Activated naive CD8-positive, alpha-beta T cell treated with anti-CD3 and anti-CD28 coated beads, Interleukin-2, amount 50 U/mL, for 24 hours (primary cell): Measurements from ENCODE around the gene NAV3.

Source experiments
- ATAC-seq: fragments of 150-1000 bp; cut with Tn5 transposase; one replicate; pipeline ENCODE4 v1.10.0; 2021
- DNase-seq: peaks from one replicate; pipeline ENCODE4 v3.0.0; 2021
- H3K27ac Mint-ChIP-seq: one replicate; pipeline ENCODE4 v1.8.0; 2021; ENCODE audit warnings: mild to moderate bottlenecking, mixed read lengths
- H3K27me3 Mint-ChIP-seq: one replicate; pipeline ENCODE4 v1.8.0; 2021; ENCODE audit warnings: mixed read lengths
- H3K36me3 Mint-ChIP-seq: one replicate; pipeline ENCODE4 v1.8.0; 2021; ENCODE audit warnings: low read depth, mixed read lengths
- H3K4me1 Mint-ChIP-seq: one replicate; pipeline ENCODE4 v1.8.0; 2021; ENCODE audit warnings: mixed read lengths
- H3K4me3 Mint-ChIP-seq: one replicate; pipeline ENCODE4 v1.8.0; 2021; ENCODE audit warnings: mild to moderate bottlenecking, moderate library complexity, mixed read lengths
- H3K9me3 Mint-ChIP-seq: one replicate; pipeline ENCODE4 v1.8.0; 2021; ENCODE audit warnings: mixed read lengths

NAV3 gene

DNA sequence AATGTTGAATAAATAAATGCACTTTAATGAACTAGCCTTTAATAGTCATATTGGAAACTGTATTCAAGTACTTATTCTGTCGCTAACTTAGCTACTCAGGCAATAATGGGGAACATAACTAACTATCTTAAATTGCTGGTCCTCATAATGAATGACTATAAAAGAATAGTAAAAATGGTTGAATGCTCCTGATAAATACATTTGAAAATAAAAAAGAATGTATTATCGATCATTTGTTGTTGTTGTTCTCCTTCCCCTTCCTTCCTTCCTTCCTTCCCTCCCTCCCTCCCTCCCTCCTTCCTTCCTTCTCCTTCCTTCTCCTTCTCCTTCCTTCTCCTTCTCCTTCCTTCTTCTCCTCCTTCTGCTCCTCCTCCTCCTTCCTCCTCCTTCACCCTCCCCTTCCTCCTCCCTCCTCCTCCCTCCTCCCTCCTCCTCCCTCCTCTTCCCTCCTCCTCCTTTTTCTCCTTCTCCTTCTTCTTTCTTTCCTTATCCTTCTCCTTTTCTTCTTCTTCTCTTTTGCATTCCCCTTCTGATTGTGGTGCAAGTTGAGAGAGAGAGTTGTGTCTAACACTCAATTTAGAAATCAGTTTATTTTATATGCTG, 133.0 kb downstream of the NAV3 start:
- Mint-ChIP-seq H3K36me3 (no peaks in the 10 kb centered on the region), H3K27ac (no peak overlapping the region)
- DNase-seq: no peak

DNA sequence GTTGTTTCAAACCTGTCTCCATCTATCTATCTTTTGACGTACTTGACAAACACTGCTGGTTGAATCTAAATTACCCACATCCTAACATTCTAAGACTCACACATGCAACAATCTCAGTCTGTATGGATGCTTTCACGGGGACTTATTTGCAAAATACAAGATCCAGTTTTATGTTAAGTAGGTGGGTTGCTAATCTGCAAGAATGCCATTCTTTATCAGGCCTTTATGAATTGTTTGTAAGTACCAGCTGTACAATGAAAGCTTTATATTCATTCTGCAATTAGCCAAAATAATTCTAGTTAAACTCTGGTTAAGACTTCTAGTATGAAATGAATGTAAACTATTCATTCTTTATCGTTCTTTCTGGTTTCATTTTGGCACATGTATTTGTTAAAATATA, 135.1 kb downstream of the NAV3 start:
- no peaks in the 10 kb centered on the region for H3K4me1 Mint-ChIP-seq
- ATAC-seq (no peak), DNase-seq (no peak)
- H3K4me3 Mint-ChIP-seq: no peak overlapping the region
- no peaks in the 10 kb centered on the region for H3K27me3 Mint-ChIP-seq
- no peak overlapping the region for H3K27ac Mint-ChIP-seq
- no peaks in the 10 kb centered on the region for H3K36me3 Mint-ChIP-seq
- peaks cover 7% of the 10 kb centered on the region for H3K9me3 Mint-ChIP-seq

More for the DNA sequence above, 133.0 kb downstream of the NAV3 start:
- H3K9me3 Mint-ChIP-seq: peaks cover 7% of the 10 kb centered on the region
- H3K4me1 Mint-ChIP-seq: no peaks in the 10 kb centered on the region
- no peak overlapping the region for H3K4me3 Mint-ChIP-seq
- H3K27me3 Mint-ChIP-seq: no peaks in the 10 kb centered on the region
- ATAC-seq: no peak

DNA sequence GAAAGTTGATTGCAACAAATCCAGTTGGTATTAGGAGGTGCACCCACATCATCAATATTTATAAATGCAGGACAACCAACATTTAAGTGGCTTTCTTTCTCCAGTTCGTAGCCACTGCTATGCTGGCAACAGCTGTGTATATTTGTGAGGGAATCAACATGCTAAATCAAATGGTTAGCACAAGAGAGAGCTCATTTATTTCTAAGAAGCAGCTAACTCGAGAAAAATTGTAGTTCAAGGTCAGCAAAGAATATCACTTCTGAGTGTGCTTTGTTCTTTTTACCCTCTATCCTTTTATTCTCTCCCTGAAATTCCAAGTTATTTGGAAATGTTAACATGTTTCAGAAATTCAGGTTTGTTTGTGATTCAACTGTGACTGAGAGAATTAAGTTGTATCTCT, 137.3 kb downstream of the NAV3 start:
- no peak overlapping the region for H3K4me3 Mint-ChIP-seq
- H3K4me1 Mint-ChIP-seq: no peaks in the 10 kb centered on the region

DNA sequence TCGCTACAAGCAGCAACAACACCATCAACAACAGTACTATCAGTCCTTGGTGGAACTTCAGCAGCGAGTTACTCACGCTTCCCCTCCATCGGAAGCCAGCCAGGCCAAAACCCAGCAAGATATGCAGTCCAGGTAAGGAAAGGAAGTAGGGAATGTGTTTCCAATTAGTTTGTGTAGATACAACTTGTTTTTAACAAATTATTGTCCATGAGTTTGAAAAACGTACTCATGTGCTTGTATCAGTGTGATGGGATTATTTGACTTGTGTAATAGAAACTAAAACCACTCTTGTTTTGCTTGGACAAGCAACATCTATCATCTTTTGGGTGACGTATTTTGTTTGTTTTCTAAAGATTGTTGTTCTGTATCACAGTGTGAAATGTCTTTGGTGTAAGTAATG, 137.9 kb downstream of the NAV3 start:
- Mint-ChIP-seq H3K36me3 (no peaks in the 10 kb centered on the region), H3K9me3 (no peaks in the 10 kb centered on the region), H3K27ac (no peak overlapping the region), H3K4me3 (no peak overlapping the region), H3K27me3 (no peaks in the 10 kb centered on the region), H3K4me1 (no peaks in the 10 kb centered on the region)
- ATAC-seq (no peak), DNase-seq (no peak)

More for the DNA sequence above, 137.3 kb downstream of the NAV3 start:
- ATAC-seq (no peak), DNase-seq (no peak)
- H3K9me3 Mint-ChIP-seq: no peaks in the 10 kb centered on the region
- no peak overlapping the region for H3K27ac Mint-ChIP-seq
- no peaks in the 10 kb centered on the region for H3K27me3 Mint-ChIP-seq
- H3K36me3 Mint-ChIP-seq: no peaks in the 10 kb centered on the region

DNA sequence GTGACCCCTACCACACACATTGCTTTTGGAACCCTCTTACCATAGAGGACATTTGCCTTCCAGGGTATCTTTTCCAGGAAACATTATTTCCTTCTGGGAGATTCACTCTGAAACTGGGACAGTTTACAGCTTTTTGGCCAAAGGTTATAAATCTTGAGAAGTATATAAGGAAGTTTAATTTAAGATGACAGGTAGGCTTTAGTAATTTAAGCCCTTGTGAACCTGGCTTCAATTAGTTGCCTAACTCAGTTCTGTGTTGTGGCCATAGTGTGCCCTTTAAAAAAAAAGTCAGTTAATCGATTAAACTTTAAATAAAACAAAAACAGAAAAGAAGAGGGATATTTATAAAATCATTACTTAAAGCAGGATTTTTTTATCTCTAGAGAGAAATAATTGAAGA, 142.9 kb downstream of the NAV3 start:
- ATAC-seq: no peak
- Mint-ChIP-seq H3K36me3 (no peaks in the 10 kb centered on the region), H3K27ac (no peak overlapping the region), H3K4me3 (no peak overlapping the region), H3K4me1 (no peaks in the 10 kb centered on the region), H3K9me3 (no peaks in the 10 kb centered on the region), H3K27me3 (no peaks in the 10 kb centered on the region)
- no peak for DNase-seq

DNA sequence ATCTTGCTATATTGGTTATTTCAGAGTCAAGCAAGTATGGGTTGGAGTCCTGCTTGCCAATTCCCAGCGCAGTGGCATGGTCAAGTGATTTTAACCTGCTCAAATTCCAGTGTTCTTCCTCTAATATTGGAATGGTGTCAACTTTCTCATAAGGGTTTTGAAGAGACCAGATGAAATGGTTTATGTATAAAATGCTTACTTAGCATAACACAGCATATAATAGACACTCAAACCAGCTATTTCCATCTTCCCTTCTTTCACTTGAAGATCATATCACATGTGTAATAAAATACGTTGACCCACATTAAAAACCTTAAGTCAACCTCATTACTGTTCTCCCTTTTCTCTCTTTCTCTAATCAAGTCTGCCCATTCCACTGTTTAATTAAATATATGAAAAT, 144.0 kb downstream of the NAV3 start:
- H3K27ac Mint-ChIP-seq: no peak overlapping the region
- H3K9me3 Mint-ChIP-seq: peaks cover under 1% of the 10 kb centered on the region
- no peak overlapping the region for H3K4me3 Mint-ChIP-seq
- DNase-seq (no peak), ATAC-seq (no peak)
- H3K27me3 Mint-ChIP-seq: no peaks in the 10 kb centered on the region
- H3K4me1 Mint-ChIP-seq: no peaks in the 10 kb centered on the region
- H3K36me3 Mint-ChIP-seq: no peaks in the 10 kb centered on the region

DNA sequence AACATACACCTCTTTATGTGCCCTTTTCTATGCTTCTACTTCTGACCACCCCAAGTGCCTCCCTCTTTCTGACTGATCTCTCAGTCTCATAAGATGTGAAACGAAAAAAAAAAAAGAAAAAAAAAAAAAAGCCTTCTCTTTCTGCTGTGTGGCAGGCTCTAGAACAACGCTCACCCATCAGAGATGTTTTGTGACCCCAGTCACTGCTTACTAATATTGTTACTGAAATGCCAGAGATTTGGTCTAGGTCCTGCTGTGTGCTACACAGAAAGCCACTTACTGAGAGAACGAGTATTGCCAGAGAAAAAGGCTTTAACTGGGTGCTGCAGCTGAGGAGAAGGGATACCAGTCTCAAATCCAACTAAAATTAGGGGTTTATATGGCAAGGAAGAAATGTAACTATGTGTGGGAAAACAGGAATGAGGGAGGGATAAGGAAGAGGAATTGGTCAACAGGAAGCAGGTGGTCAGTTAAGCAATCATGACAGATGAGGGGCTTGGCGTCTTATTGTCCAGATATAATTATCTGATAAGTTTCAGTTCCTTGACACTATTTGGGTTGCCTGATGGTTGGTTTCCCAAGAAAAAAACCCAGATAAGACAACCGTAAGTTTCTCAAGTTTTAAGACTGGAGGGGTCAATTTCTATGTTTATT, 149.0 kb downstream of the NAV3 start:
- Mint-ChIP-seq H3K4me3 (no peak overlapping the region), H3K27me3 (no peaks in the 10 kb centered on the region), H3K4me1 (no peaks in the 10 kb centered on the region), H3K27ac (no peak overlapping the region), H3K9me3 (peaks cover 5% of the 10 kb centered on the region), H3K36me3 (no peaks in the 10 kb centered on the region)
- ATAC-seq (no peak), DNase-seq (no peak)

DNA sequence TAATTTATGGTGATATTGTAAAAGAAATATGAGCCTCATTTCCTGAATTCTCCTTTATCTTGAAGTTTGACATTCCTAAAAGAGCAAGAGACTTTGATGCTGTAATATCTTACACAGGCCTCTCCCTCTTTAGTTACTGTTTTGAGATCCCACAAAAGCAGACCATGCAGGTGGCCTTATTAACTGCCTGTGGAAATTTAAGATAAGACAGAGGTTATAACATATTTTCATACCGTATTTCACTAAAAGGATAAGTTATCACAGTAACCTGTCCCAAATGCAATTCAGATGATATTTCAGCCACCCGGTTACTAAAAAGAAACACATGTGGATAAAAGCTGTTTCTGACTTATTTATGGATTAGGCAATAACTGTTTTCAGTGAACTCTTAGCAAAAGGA, 150.1 kb downstream of the NAV3 start:
- H3K4me3 Mint-ChIP-seq: no peak overlapping the region
- peaks cover 5% of the 10 kb centered on the region for H3K9me3 Mint-ChIP-seq
- H3K27ac Mint-ChIP-seq: no peak overlapping the region

DNA sequence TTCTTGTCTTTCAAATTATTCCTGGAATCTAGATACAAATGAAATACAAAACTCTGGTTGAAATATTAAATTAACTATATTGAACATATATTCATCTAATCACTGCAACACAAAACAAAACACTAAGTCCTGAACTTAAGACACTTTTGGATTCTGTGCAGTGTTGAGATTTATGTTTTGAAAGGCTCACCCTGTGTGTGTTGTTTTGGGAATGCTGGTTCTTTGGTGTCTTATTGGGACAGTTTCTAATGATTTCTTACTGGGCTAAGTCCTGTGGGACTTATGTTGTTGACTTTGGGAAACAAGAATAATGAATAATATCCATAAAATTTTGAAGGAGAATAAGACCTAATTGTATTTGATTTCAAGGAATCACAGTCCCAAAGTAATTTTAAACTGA, 153.2 kb downstream of the NAV3 start:
- no peak for DNase-seq
- no peaks in the 10 kb centered on the region for H3K36me3 Mint-ChIP-seq
- no peak for ATAC-seq
- H3K4me1 Mint-ChIP-seq: no peaks in the 10 kb centered on the region
- H3K27ac Mint-ChIP-seq: no peak overlapping the region
- H3K4me3 Mint-ChIP-seq: no peak overlapping the region
- H3K27me3 Mint-ChIP-seq: no peaks in the 10 kb centered on the region
- H3K9me3 Mint-ChIP-seq: peaks cover 5% of the 10 kb centered on the region

More for the DNA sequence above, 150.1 kb downstream of the NAV3 start:
- no peaks in the 10 kb centered on the region for H3K4me1 Mint-ChIP-seq
- no peaks in the 10 kb centered on the region for H3K27me3 Mint-ChIP-seq
- no peaks in the 10 kb centered on the region for H3K36me3 Mint-ChIP-seq
- DNase-seq (no peak), ATAC-seq (no peak)

DNA sequence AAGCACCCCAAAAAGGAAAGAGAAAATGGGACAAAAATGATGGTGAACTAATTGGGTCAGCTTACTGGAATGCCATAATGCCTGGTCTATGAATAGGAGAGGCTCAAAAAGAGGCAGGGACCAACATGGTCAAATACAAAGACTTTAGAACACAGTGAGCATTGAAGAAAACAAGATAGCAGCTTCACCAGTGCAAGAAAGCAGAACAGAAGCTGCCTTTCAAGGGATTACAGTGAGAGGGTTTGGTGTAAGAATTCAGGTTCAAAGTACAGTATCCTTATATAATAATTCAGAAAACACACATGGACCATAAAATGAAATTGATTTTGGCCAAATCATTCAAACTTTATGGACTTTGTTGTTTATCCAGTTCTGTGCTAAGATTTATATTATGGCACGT, 162.1 kb downstream of the NAV3 start:
- Mint-ChIP-seq H3K27me3 (no peaks in the 10 kb centered on the region), H3K9me3 (no peaks in the 10 kb centered on the region), H3K36me3 (no peaks in the 10 kb centered on the region), H3K4me1 (no peaks in the 10 kb centered on the region), H3K4me3 (no peak overlapping the region), H3K27ac (no peak overlapping the region)
- DNase-seq (no peak), ATAC-seq (no peak)

DNA sequence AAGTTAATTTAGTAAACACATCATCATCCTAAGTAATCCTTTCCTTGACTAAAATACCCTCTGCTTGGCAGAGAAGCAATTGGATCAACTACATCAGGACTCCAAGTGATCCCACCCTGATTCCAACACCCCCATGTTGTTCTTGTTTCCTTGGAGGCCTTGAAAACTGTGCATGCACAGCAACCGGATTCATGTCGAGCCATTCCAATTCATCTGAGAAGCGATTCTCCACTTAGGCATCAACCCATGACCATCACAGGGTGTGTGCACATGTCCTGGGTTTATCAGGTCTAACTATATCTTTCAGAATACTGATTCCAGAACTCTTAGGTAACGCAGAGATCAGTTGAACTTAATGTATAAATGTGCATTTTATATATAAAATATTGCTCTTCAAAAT, 163.0 kb downstream of the NAV3 start:
- H3K4me3 Mint-ChIP-seq: no peak overlapping the region
- H3K9me3 Mint-ChIP-seq: no peaks in the 10 kb centered on the region
- ATAC-seq (no peak), DNase-seq (no peak)
- H3K27ac Mint-ChIP-seq: no peak overlapping the region
- no peaks in the 10 kb centered on the region for H3K36me3 Mint-ChIP-seq
- H3K4me1 Mint-ChIP-seq: no peaks in the 10 kb centered on the region
- H3K27me3 Mint-ChIP-seq: no peaks in the 10 kb centered on the region

DNA sequence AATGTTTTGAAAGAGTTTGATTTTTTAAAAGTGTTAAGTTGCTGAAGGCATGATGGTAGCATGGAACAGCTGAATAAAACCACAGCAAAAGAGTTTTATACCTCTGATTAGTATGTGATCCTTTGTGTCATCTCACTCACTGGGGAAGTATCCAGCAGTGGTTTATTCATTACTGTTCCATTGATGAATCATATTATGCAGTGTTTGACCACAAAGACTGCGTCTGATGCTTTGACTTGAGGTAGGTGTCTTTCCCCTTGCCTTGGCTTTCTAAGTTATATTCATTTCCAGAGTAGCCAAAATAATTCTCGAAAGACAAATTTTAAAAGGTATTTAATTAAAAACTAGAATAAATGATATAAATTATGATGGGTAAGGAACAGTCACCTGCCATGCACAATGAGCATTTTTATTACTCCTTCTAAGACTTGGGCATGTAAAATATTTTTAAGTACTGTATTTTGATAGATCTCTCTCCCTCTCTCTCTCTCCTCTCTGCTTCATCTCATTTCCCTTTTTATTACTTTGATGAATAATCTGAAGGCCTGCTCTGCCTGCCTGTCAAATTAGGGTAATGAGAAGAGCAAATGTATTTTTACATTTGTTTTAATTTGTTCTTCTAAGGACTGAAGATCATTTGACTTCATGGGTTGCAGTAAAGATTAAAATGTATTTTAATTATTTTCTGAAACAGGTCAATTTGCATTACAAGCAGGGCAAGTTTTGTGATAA, 164.9 kb downstream of the NAV3 start:
- H3K4me1 Mint-ChIP-seq: peaks cover 2% of the 10 kb centered on the region
- H3K36me3 Mint-ChIP-seq: no peaks in the 10 kb centered on the region
- no peak for DNase-seq
- H3K27me3 Mint-ChIP-seq: no peaks in the 10 kb centered on the region
- peak; percentile 77 for ATAC-seq
- no peak overlapping the region for H3K27ac Mint-ChIP-seq
- no peaks in the 10 kb centered on the region for H3K9me3 Mint-ChIP-seq
- H3K4me3 Mint-ChIP-seq: no peak overlapping the region

DNA sequence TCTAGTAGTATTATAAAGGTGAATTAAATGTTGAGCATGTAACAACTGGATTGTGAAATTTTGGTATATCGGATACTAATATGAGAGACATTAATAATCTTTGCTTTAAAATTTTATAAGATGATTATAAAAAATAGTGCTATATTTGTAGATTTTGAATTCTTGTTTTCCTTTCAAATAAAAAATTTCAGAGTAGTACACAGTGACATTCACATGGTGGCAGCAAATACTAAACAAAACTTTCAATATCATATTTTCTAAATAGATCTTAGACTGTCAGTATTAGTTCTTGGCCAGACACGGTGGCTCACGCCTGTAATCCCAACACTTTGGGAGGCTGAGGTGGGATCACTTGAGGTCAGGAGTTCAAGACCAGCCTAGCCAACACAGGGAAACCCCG, 166.0 kb downstream of the NAV3 start:
- H3K9me3 Mint-ChIP-seq: no peaks in the 10 kb centered on the region
- ATAC-seq: no peak
- no peak overlapping the region for H3K4me3 Mint-ChIP-seq
- peaks cover 2% of the 10 kb centered on the region for H3K4me1 Mint-ChIP-seq
- no peaks in the 10 kb centered on the region for H3K27me3 Mint-ChIP-seq
- no peak for DNase-seq
- no peaks in the 10 kb centered on the region for H3K36me3 Mint-ChIP-seq
- H3K27ac Mint-ChIP-seq: no peak overlapping the region

DNA sequence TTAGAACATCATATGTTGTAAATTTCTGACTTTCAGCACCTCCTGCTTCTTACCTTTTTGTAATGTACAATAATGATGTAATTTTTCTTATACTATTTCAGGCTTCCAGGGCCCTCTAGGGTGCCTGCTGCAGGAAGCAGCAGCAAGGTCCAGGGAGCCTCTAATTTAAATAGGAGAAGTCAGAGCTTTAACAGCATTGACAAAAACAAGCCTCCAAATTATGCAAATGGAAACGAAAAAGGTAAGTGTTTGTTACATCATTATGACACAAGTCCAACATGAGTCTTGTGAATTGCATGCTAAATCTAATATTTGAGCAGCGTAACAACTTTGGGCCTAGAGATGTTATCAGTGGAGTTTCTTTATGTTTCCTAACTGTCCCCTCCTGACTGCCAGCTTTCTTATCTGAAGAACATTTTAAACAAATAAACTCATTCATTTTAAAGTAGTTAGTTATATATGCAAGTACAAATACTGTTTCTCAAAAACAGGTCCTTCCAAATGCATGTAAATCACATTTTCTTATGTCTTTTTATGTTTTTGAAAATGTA, 167.6 kb downstream of the NAV3 start:
- ATAC-seq (no peak), DNase-seq (no peak)
- Mint-ChIP-seq H3K9me3 (no peaks in the 10 kb centered on the region), H3K4me1 (peaks cover 2% of the 10 kb centered on the region), H3K36me3 (no peaks in the 10 kb centered on the region), H3K27me3 (no peaks in the 10 kb centered on the region), H3K4me3 (no peak overlapping the region), H3K27ac (no peak overlapping the region)

DNA sequence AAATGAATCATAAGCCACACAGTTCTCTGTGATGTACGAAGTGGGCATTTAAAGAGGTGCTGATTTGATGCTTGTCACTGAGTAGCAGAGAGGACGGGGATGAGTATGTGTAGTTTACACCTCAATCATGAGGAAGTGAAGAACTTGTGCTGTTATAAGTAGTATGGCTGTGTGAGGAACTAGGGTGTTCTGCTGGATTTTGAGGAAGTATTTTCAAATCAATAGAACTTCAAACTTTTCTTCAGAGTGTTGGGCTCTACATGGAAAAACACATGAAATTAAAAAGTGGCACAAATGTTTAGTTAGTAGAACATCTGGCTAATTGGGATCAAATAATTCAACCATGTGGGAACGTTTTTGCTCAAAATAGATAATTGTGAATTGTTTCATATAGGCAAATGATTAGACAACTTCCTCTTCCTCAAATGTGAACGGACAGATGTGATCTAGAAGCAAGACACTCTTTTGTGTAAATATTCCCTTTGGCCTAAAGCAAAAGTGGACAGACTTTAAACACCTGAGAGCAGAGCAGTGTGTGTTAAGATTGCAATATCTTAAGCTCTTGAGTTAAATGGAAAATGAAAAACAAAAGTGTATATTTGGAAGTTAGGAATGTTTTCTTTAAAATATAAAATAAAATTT, 168.5 kb downstream of the NAV3 start:
- Mint-ChIP-seq H3K27ac (no peak overlapping the region), H3K36me3 (no peaks in the 10 kb centered on the region)
- no peak for DNase-seq

More for the DNA sequence above, 168.5 kb downstream of the NAV3 start:
- Mint-ChIP-seq H3K4me1 (peaks cover 2% of the 10 kb centered on the region), H3K4me3 (no peak overlapping the region), H3K9me3 (no peaks in the 10 kb centered on the region), H3K27me3 (no peaks in the 10 kb centered on the region)
- ATAC-seq: peak; percentile 54
